ENCODE data around the gene CACNA1G. TPM values are rescaled to one million over a fixed set of nuclear protein-coding genes. Genes with fewer than 3 reads are reported as not detected.

Gene CACNA1G
- total and polyA plus RNA-seq, 7 donors = 0.02 to 0.24 (median 0.04) TPM; not detected in 2

- 89 to 92% (median 90%) methylated on average over 24 of the region's 24 CpGs for WGBS, 3 donors
- intact Hi-C loops (cut with DNase I) = no loop called here
- no peaks in the 10 kb centered on the region for H3K4me1 ChIP-seq
- no peaks in the 10 kb centered on the region for H3K27me3 ChIP-seq (ENCODE audit: insufficient read depth in 3 of 3, low read length in 2 of 3)
- no peak overlapping the region for H3K27ac ChIP-seq
- no peak for ATAC-seq
- no peak for DNase-seq
- no peak for TF ChIP-seq CTCF (IDR thresholded peaks at IDR 0.05)
- no peaks in the 10 kb centered on the region for H3K36me3 ChIP-seq (ENCODE audit: insufficient read depth in 1 of 2, low read depth in 1 of 2)
- no peak overlapping the region for H3K4me3 ChIP-seq
- no peaks in the 10 kb centered on the region for H3K9me3 ChIP-seq
These were observed 115.8 kb downstream of the CACNA1G start for GRCh38 chr17:50676065-50676975.

Other genes starting within 250 kb of the CACNA1G start
- gene XYLT2, start 214.6 kb upstream of the CACNA1G start, total RNA-seq = 1 to 10 TPM; 3.4 to 6.1 (median 4.3) TPM
- 1 to 10 TPM; 2.8 to 6.3 (median 3.2) TPM for gene XYLT2, start 214.6 kb upstream of the CACNA1G start, polyA plus RNA-seq
- 100 to 1,000 TPM in 2 of 4 donors, 10 to 100 TPM in 2; 70.7 to 133 (median 95.3) TPM for gene MRPL27, start 187.5 kb upstream of the CACNA1G start, total RNA-seq
- gene MRPL27, start 187.5 kb upstream of the CACNA1G start, polyA plus RNA-seq = 100 to 1,000 TPM; 128 to 468 (median 281) TPM
- gene EME1, start 187.5 kb upstream of the CACNA1G start, total RNA-seq = under 1 TPM in 2 of 4 donors, not detected in 2; 0.15 to 0.32 TPM
- under 1 TPM; 0.06 to 0.39 (median 0.29) TPM for gene EME1, start 187.5 kb upstream of the CACNA1G start, polyA plus RNA-seq
- 10 to 100 TPM; 15.9 to 53.9 (median 44.7) TPM for gene LRRC59, start 163.2 kb upstream of the CACNA1G start, total RNA-seq
- gene LRRC59, start 163.2 kb upstream of the CACNA1G start, polyA plus RNA-seq = 100 to 1,000 TPM in 1 of 3 donors, 10 to 100 TPM in 2; 40.8 to 122 (median 90.2) TPM
- gene ACSF2, start 134.5 kb upstream of the CACNA1G start, total RNA-seq = 10 to 100 TPM; 14.4 to 72.3 (median 44.7) TPM
- gene ACSF2, start 134.5 kb upstream of the CACNA1G start, polyA plus RNA-seq = 10 to 100 TPM; 17.0 to 69.7 (median 19.6) TPM
- gene CHAD, start 91.8 kb upstream of the CACNA1G start, total RNA-seq = under 1 TPM in 3 of 4 donors, not detected in 1; 0.32 to 0.76 (median 0.44) TPM
- under 1 TPM in 2 of 3 donors, not detected in 1; 0.09 to 0.42 TPM for gene CHAD, start 91.8 kb upstream of the CACNA1G start, polyA plus RNA-seq
- 10 to 100 TPM; 44.1 to 60.4 (median 50.0) TPM for gene RSAD1, start 81.9 kb upstream of the CACNA1G start, total RNA-seq
- 10 to 100 TPM; 34.3 to 63.2 (median 52.4) TPM for gene RSAD1, start 81.9 kb upstream of the CACNA1G start, polyA plus RNA-seq
- gene MYCBPAP, start 52.3 kb upstream of the CACNA1G start, total RNA-seq = under 1 TPM in 3 of 4 donors, not detected in 1; 0.27 to 0.99 (median 0.52) TPM
- gene MYCBPAP, start 52.3 kb upstream of the CACNA1G start, polyA plus RNA-seq = under 1 TPM in 2 of 3 donors, not detected in 1; 0.05 TPM
- gene EPN3, start 28.0 kb upstream of the CACNA1G start, total RNA-seq = under 1 TPM in 2 of 4 donors, not detected in 2; 0.12 to 0.15 TPM
- under 1 TPM in 1 of 3 donors, not detected in 2; 0.03 TPM for gene EPN3, start 28.0 kb upstream of the CACNA1G start, polyA plus RNA-seq
- 10 to 100 TPM; 16.7 to 25.8 (median 21.9) TPM for gene SPATA20, start 13.5 kb upstream of the CACNA1G start, total RNA-seq
- 1 to 10 TPM; 4.8 to 9.7 (median 5.4) TPM for gene SPATA20, start 13.5 kb upstream of the CACNA1G start, polyA plus RNA-seq
- 1 to 10 TPM in 2 of 4 donors, under 1 TPM in 2; 0.36 to 1.6 (median 0.94) TPM for gene ABCC3, start 74.2 kb downstream of the CACNA1G start, total RNA-seq
- 1 to 10 TPM in 1 of 3 donors, under 1 TPM in 2; 0.39 to 1.2 (median 0.45) TPM for gene ABCC3, start 74.2 kb downstream of the CACNA1G start, polyA plus RNA-seq
- 100 to 1,000 TPM in 3 of 4 donors, 10 to 100 TPM in 1; 91.8 to 132 (median 112) TPM for gene ANKRD40, start 147.2 kb downstream of the CACNA1G start, total RNA-seq
- 100 to 1,000 TPM in 1 of 3 donors, 10 to 100 TPM in 2; 42.6 to 155 (median 46.6) TPM for gene ANKRD40, start 147.2 kb downstream of the CACNA1G start, polyA plus RNA-seq
- gene LUC7L3, start 158.9 kb downstream of the CACNA1G start, total RNA-seq = 10 to 100 TPM; 25.4 to 55.9 (median 49.9) TPM
- gene LUC7L3, start 158.9 kb downstream of the CACNA1G start, polyA plus RNA-seq = 100 to 1,000 TPM in 1 of 3 donors, 10 to 100 TPM in 2; 33.4 to 108 (median 49.2) TPM
- gene ANKRD40CL, start 206.8 kb downstream of the CACNA1G start, total RNA-seq = not detected
- gene ANKRD40CL, start 206.8 kb downstream of the CACNA1G start, polyA plus RNA-seq = not detected

Data from psoas muscle (tissue), 8 donors.